Natural killer cell (primary cell): ENCODE data around the gene GATAD2A. TPM values are rescaled to one million over a fixed set of nuclear protein-coding genes. Genes with fewer than 3 reads are reported as not detected.

Experiments used
- ATAC-seq, 3 donors: fragments of 150-1000 bp in 2 of 3; fragments of 200-7000 bp in 1 of 3; cut with Tn5 transposase; 1 replicate in 1 of 3; 2 replicates in 2 of 3; pipeline ENCODE4 v1.10.0; 2021; ENCODE audit warnings: mild to moderate bottlenecking in 2 of 3, moderate library complexity in 2 of 3
- DNase-seq, 2 donors: peaks; one replicate each; pipeline versions ENCODE4 v3.0.0 to v3.0.0-alpha.2; 2013 to 2021; ENCODE audit warnings: mixed read lengths in 1 of 2
- H3K27ac ChIP-seq: one replicate; pipeline ENCODE4 v1.5.1; 2013; ENCODE audit warnings: mild to moderate bottlenecking, low read length
- H3K27me3 ChIP-seq: one replicate; pipeline ENCODE4 v1.6.1; 2013; ENCODE audit warnings: low read length; ENCODE audit not compliant: control insufficient read depth, insufficient read depth
- H3K36me3 ChIP-seq: one replicate; pipeline ENCODE4 v1.6.1; 2013; ENCODE audit warnings: low read length; ENCODE audit not compliant: control insufficient read depth, insufficient read depth
- H3K4me1 ChIP-seq: one replicate; pipeline ENCODE4 v1.6.1; 2013; ENCODE audit warnings: low read length; ENCODE audit not compliant: control insufficient read depth, insufficient read depth
- H3K4me3 ChIP-seq: one replicate; pipeline ENCODE4 v1.5.1; 2013; ENCODE audit warnings: low read length
- H3K9me3 ChIP-seq: one replicate; pipeline ENCODE4 v1.6.1; 2013; ENCODE audit warnings: low read length; ENCODE audit not compliant: control insufficient read depth, insufficient read depth
- H3K27ac Mint-ChIP-seq, 2 donors: one replicate each; pipeline ENCODE4 v1.8.0; 2022; ENCODE audit warnings: mild to moderate bottlenecking in 2 of 2, mixed read lengths in 2 of 2, moderate library complexity in 1 of 2
- H3K27me3 Mint-ChIP-seq, 2 donors: one replicate each; pipeline ENCODE4 v1.8.0; 2022; ENCODE audit warnings: low read depth in 2 of 2, mixed read lengths in 2 of 2
- H3K36me3 Mint-ChIP-seq: one replicate; pipeline ENCODE4 v1.8.0; 2022; ENCODE audit warnings: mixed read lengths
- H3K4me1 Mint-ChIP-seq, 2 donors: one replicate each; pipeline ENCODE4 v1.8.0; 2022; ENCODE audit warnings: mixed read lengths in 2 of 2
- H3K4me3 Mint-ChIP-seq: one replicate; pipeline ENCODE4 v1.8.0; 2022; ENCODE audit warnings: mild to moderate bottlenecking, moderate library complexity, mixed read lengths
- H3K9me3 Mint-ChIP-seq, 2 donors: one replicate each; pipeline ENCODE4 v1.8.0; 2022; ENCODE audit warnings: mixed read lengths in 2 of 2
- WGBS: methylation state at CpG from one replicate; pipeline ENCODE4 v1.1.7; 2013; ENCODE audit warnings: missing lambda C conversion rate; ENCODE audit not compliant: insufficient coverage; 5-methylcytosine and 5-hydroxymethylcytosine counted together
- intact Hi-C: fragments of 100-400 bp; cut with micrococcal nuclease; formaldehyde crosslinking; loops from one replicate; pipeline ENCODE4 v1.14.2; 2022
- total RNA-seq, 4 donors: library from RNA; stranded (reverse); fragments of 120-200 nt in 1 of 4; gene quantifications; one replicate each; pipeline versions ENCODE4 v1.2.3 to v1.2.4, GENCODE V29; 2013 to 2022
- TF ChIP-seq, protein P1 (sequence below): fragments of 200-600 bp; IDR thresholded peaks from one replicate; pipeline ENCODE4 v1.8.0; 2022; ENCODE audit warnings: antibody characterized with exemption

GATAD2A gene
- total RNA-seq, 3 donors from 2014 or later (not counting 1 experiment from before 2014, with no cell fraction given), result 209 to 232 (median 230) TPM

DNA sequence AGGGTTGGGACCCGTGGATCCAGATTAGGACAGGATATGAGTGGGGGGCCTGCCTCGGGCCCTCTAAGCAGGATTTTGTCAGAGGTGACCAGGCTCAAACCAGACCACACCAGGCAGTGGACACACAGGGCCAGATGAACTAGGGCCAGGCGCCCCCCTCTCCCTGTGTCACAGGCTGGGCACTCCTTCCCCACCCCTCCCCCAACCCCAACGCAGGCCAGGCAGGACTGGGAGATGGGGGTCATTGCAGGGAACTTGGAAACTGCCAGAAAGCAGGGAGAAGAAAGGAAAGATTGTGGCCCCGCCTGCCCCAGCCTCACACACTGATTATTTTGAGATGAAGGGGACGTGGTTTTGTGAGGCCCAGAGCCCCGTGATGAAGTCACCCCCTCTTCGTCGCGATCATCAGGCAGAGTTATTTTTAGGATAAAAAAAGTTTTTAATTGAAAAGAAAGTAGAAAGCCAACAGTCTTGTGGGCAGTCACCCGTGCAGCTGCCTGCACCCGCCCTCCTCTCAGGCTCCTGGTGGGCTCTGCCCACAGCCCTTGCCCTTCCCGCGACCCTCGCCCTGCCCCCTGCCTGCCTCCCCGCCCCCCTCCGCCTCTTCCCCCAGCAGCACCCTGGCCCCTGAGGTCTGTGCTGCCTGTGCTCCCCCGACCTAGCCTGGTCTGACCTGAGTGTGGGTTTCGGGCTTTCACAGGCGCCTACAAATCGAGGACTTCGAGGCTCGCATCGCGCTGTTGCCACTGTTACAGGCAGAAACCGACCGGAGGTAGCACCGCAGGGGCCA, 121.3 kb downstream of the GATAD2A start:
- H3K36me3 ChIP-seq, result peaks cover 21% of the 10 kb centered on the region
- H3K4me3 ChIP-seq, result no peak overlapping the region
- no peak for ATAC-seq
- Mint-ChIP-seq H3K4me1 (peaks cover 0 to 10% of the 10 kb centered on the region in 2 donors), H3K9me3 (no peaks in the 10 kb centered on the region), H3K27ac (no peak overlapping the region), H3K4me3 (no peak overlapping the region), H3K27me3 (no peaks in the 10 kb centered on the region), H3K36me3 (no peaks in the 10 kb centered on the region)
- no peaks in the 10 kb centered on the region for H3K4me1 ChIP-seq
- intact Hi-C loops, result no loop called here
- WGBS, result 42% methylated on average over 26 of the region's 28 CpGs
- no peak overlapping the region for H3K27ac ChIP-seq
- no peaks in the 10 kb centered on the region for H3K27me3 ChIP-seq
- DNase-seq, result no peak
- TF ChIP-seq, protein P1, sequence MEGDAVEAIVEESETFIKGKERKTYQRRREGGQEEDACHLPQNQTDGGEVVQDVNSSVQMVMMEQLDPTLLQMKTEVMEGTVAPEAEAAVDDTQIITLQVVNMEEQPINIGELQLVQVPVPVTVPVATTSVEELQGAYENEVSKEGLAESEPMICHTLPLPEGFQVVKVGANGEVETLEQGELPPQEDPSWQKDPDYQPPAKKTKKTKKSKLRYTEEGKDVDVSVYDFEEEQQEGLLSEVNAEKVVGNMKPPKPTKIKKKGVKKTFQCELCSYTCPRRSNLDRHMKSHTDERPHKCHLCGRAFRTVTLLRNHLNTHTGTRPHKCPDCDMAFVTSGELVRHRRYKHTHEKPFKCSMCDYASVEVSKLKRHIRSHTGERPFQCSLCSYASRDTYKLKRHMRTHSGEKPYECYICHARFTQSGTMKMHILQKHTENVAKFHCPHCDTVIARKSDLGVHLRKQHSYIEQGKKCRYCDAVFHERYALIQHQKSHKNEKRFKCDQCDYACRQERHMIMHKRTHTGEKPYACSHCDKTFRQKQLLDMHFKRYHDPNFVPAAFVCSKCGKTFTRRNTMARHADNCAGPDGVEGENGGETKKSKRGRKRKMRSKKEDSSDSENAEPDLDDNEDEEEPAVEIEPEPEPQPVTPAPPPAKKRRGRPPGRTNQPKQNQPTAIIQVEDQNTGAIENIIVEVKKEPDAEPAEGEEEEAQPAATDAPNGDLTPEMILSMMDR, result no peak
- H3K9me3 ChIP-seq, result no peaks in the 10 kb centered on the region

DNA sequence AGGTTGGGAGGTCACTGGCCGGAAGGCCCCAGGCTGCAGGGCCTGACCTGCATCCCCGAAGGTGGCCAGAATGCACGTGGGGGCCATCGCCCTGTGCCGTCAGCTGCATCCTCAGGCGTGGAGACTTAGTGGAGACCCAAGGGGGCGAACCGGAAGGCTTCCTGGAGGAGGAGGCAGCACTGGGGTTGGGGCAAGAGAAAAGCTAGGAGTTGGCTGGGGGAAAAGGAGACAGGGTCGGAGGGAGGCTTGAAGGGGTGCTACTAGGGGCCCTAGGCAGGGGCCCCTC, 121.8 kb downstream of the GATAD2A start:
- H3K4me1 ChIP-seq, result peaks cover 5% of the 10 kb centered on the region
- no peak overlapping the region for H3K4me3 ChIP-seq
- ATAC-seq (no peak), DNase-seq (no peak)
- H3K27me3 Mint-ChIP-seq, result no peaks in the 10 kb centered on the region
- TF ChIP-seq, protein P1, result no peak
- no peak overlapping the region for H3K27ac ChIP-seq
- peaks cover 5 to 14% of the 10 kb centered on the region in 2 donors for H3K4me1 Mint-ChIP-seq
- intact Hi-C loops, result no loop called here
- WGBS, result 73% methylated on average over 9 of the region's 9 CpGs
- H3K9me3 ChIP-seq, result no peaks in the 10 kb centered on the region
- no peak overlapping the region for H3K4me3 Mint-ChIP-seq
- no peaks in the 10 kb centered on the region for H3K9me3 Mint-ChIP-seq
- no peak overlapping the region for H3K27ac Mint-ChIP-seq
- peaks cover 21% of the 10 kb centered on the region for H3K36me3 ChIP-seq
- no peaks in the 10 kb centered on the region for H3K36me3 Mint-ChIP-seq
- no peaks in the 10 kb centered on the region for H3K27me3 ChIP-seq

DNA sequence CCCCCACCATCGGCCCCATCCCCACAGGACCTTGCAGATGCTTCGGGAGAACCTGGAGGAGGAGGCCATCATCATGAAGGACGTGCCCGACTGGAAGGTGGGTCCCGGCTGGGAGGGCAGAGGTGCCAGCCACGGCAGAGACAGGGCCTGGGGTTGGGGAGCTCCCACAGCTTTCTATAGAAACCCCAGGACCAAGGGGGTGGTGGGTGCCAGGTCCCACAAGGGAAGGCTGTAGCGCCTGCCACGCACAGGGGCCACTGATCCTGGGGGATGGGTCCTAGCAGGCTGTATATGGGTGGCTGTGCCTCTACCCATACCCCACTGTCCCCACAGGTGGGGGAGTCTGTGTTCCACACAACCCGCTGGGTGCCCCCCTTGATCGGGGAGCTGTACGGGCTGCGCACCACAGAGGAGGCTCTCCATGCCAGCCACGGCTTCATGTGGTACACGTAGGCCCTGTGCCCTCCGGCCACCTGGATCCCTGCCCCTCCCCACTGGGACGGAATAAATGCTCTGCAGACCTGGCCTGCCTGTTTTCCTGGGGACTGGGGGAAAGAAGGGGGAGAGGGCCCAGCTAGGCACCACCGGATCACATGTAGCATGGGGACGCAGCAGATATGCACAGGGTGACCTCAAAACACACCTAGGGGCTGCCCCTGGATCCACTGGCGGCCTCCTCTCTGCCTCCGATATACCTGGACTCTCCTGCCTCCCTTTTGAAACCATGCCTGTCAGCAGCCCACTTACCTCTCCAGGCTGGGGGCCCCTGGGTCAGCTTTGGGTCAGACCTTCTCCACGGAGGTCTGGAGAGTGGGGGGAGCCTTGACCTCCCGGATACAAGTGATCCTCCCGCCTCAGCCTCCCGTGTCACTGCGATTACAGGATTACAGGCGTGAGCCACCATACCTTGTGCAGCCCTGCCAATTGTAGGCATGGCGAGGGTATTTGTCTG, 122.5 kb downstream of the GATAD2A start:
- Mint-ChIP-seq H3K4me3 (no peak overlapping the region), H3K27me3 (no peaks in the 10 kb centered on the region), H3K9me3 (no peaks in the 10 kb centered on the region), H3K36me3 (no peaks in the 10 kb centered on the region), H3K27ac (no peak overlapping the region), H3K4me1 (peaks cover 6 to 15% of the 10 kb centered on the region in 2 donors)
- intact Hi-C loops, result no loop called here
- TF ChIP-seq, protein P1, result no peak
- Histone ChIP-seq H3K27ac (no peak overlapping the region), H3K9me3 (no peaks in the 10 kb centered on the region), H3K4me1 (peaks cover 11% of the 10 kb centered on the region), H3K4me3 (no peak overlapping the region), H3K27me3 (no peaks in the 10 kb centered on the region), H3K36me3 (peaks cover 21% of the 10 kb centered on the region)
- DNase-seq (no peak), ATAC-seq (no peak)
- 94% methylated on average over 27 of the region's 27 CpGs for WGBS
